LHCN-M2 (cell line): Measurements from ENCODE around the gene RPL9. TPM values are rescaled to one million over a fixed set of nuclear protein-coding genes. Genes with fewer than 3 reads are reported as not detected.
"Not testable (repeated sequence)": the region's sequence is repeated elsewhere in the genome, so short reads cannot be mapped to it uniquely, and the experiment has no call there.

Experiments
- DNase-seq: peaks from one replicate; pipeline ENCODE4 v3.0.0-alpha.2; 2012; ENCODE audit warnings: low read depth
- total RNA-seq: library from RNA; depleted of rRNA; stranded (reverse); fragments of >200 nt; gene quantifications from 2 replicates; pipeline ENCODE4 v1.2.3, GENCODE V29; 2014; rRNA removed

Gene RPL9
- total RNA-seq, 1 experiment from 2014 or later, result 3,780 TPM

DNA sequence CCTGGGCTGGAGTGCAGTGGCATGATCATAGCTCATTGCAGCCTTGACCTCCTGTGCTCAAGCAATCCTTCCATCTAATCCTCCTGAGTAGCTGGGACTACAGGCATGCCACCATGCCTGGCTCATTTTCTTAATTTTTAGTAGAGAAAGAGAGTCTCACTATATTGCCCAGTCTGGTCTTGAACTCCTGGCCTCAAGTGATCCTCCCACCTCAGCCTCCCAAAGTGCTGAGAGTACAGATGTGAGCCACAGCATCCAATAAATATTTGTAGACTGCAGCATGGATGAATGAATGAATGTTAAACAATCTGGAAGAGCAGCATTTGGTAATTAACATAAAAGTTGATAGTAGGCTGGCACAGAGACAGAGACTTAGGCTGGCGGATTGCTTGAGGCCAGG, 32.0 kb downstream of the RPL9 start:
- no peak for DNase-seq

DNA sequence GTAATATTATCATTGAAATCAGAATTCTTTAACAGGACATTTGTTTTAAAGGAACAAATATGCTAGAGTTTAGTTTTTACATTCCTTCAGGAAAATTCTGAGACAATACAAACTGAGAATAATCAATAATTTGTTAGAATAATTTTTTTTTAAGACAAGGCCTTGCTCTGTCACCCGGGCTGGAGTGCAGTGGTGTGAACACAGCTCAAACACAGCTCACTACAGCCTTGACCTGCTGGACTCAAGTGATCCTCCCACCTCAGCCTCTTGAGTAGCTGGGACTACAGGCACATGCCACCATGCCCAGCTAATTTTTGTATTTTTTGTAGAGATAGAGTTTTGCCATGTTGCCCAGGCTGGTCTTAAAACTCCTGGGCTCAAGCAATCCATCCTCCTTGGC, 33.4 kb downstream of the RPL9 start:
- not testable (repeated sequence) for DNase-seq

DNA sequence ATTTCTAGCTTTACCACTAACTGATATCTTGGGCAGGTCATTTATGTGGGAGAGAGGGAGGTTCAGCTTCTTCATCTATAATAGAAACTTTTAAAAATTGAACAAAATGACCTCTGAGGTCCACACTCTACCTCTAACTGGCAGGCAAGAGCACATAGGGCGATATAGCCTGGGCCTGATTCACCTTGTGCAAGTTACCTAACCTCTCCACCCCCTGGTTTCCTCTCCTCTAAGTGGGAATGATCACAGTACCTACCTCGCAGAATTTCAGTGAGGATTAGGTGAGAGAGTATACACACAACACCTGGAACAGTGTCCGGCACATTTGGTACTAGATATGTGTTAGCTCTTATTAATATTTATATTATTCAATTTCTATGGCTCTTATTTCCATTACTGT, 36.5 kb downstream of the RPL9 start:
- DNase-seq, result no peak

DNA sequence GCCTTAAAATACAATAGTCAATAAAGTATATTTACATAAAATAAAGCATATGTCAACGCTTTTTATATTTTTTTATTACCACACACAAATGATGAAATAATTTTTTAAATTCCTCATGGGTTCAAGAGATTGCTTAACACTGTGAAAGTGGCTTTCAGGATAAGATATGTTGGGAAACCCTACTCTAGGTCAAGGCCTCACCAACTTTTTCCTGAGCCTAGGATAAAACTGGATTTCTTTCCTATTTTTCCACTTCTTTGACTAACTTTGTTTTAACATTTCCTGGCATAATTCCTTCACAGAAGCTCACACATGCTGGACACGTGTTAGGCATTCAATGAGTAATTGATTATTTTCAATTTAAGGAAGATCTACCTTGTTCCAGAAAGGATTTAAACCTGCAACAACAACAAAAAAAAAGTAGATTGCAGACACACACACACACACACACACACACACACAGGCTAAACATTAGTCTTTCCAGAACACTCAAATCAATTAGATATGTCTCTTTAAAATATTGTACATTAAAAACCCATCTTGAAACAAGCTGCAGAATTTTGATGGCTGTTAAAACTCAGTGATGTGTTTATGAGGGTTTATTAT, 42.9 kb downstream of the RPL9 start:
- no peak for DNase-seq

DNA sequence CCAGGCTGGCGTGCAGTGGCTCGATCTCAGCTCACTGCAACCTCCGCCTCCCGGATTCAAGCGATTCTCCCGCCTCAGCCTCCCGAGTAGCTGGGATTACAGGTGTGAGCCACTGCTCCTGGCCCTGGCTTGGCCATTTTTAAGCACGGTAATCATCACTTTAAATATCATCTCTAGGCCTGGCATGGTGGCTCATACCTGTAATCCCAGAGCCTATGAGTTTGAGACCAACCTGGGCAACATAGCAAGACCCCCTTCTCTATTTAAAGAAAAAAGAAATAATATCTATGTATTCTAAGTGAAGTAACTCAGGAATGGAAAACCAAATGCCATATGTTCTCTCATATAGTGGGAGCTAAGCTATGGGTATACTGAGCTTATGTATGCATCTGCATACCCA, 47.2 kb downstream of the RPL9 start:
- DNase-seq, result not testable (repeated sequence)

DNA sequence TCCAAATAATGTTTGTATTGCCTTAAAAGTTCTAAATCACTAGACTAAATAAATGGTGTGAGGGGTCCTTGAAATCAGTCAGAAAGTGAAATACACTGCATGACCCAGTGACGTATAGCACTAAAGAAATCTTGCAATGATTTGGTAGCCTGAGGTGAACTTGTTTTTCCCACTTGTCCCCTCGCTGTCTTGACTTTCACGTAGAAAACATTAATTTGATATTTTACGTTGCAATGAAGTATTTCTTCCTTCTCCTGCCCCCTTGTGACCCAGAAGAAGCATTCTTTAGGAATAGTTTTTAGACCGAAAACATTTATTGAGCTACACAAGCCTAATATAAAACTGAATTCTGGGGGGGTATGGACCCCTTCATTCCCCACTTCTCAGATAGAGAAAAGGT, 48.3 kb downstream of the RPL9 start:
- DNase-seq, result peak; percentile 25

DNA sequence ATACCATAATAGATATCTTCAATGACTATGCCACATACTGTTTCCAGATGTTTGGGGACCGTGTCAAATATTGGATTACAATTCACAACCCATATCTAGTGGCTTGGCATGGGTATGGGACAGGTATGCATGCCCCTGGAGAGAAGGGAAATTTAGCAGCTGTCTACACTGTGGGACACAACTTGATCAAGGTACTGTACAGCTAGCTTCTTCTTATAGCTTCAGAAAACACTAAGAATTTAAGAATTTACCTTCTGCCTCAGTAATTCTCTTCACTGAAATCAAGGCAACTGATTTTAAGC, 51.2 kb downstream of the RPL9 start:
- no peak for DNase-seq

DNA sequence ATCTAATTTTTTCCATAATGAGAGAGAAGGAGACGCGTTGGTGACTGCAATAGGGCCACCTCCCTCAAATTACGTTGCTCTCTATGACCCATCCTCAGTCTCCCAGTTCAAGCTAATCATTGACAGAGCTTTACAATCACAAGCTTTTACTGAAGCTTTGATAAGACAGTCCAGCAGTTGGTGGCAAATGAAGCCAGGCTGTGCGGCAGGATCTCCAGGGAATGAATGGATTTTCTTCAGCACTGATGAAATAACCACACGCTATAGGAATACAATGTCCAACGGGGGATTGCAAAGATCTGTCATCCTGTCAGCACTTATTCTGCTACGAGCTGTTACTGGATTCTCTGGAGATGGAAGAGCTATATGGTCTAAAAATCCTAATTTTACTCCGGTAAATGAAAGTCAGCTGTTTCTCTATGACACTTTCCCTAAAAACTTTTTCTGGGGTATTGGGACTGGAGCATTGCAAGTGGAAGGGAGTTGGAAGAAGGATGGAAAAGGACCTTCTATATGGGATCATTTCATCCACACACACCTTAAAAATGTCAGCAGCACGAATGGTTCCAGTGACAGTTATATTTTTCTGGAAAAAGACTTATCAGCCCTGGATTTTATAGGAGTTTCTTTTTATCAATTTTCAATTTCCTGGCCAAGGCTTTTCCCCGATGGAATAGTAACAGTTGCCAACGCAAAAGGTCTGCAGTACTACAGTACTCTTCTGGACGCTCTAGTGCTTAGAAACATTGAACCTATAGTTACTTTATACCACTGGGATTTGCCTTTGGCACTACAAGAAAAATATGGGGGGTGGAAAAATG, 51.7 kb downstream of the RPL9 start, which contains the start of gene KLB:
Gene KLB, plus strand, starts transcription at position 168 of the 821 bp plus-strand sequence. Its CDS starts 20 bp downstream, at position 188.
- no peak for DNase-seq

Other genes starting within 250 kb of the RPL9 start
- 31.0 and 34.3 TPM in 2 replicates for gene RFC1, start 92.6 kb downstream of the RPL9 start, total RNA-seq
- not detected in 2 replicates for gene KLB, start 52.0 kb downstream of the RPL9 start, total RNA-seq
- 10.9 and 15.0 TPM in 2 replicates for gene LIAS, start 134 bp upstream of the RPL9 start, total RNA-seq
- gene UGDH, start 68.5 kb upstream of the RPL9 start, total RNA-seq, result 102 and 114 TPM in 2 replicates
- gene SMIM14, start 179.9 kb upstream of the RPL9 start, total RNA-seq, result 20.1 and 32.0 TPM in 2 replicates
- gene UBE2K, start 239.2 kb upstream of the RPL9 start, total RNA-seq, result 13.7 and 23.1 TPM in 2 replicates